GM19324 (cell line): ENCODE data around the gene PFKP.

Source experiments
- ATAC-seq: cut with Tn5 transposase; IDR thresholded peaks from one replicate; pipeline ENCODE4 v1.9.1; 2021; ENCODE audit warnings: mild to moderate bottlenecking, moderate library complexity; ENCODE audit not compliant: unreplicated experiment, low FRiP score

Gene PFKP

GRCh38 chr10:3129581-3130340 lies 62.4 kb downstream of the PFKP start:
- ATAC-seq, result no peak

GRCh38 chr10:3131098-3131497 lies 63.8 kb downstream of the PFKP start:
- ATAC-seq, result no peak

- ATAC-seq, result no peak
Observed at GRCh38 chr10:3132036-3133025, 65.0 kb downstream of the PFKP start.

DNA sequence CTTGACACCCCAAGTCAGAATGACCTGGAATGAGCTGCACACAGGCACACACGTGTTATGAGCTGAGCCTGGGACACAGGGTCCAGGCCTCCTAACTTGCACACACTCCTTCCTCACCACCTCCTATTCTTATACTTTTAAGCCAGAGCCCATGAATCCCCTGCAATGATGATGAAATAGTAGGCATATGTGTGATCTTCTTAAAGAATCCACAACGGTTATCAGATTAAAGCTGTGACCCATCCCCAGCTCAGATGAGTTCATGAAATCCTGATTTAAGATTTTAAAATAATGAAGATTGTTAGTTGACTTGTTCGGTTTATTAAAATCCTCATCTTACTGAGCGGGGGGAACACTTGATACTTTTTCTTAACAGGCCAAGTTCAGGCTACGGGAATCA lies 66.6 kb downstream of the PFKP start:
- ATAC-seq, result no peak

- no peak for ATAC-seq
Observed at GRCh38 chr10:3135006-3135405, 67.7 kb downstream of the PFKP start.

DNA sequence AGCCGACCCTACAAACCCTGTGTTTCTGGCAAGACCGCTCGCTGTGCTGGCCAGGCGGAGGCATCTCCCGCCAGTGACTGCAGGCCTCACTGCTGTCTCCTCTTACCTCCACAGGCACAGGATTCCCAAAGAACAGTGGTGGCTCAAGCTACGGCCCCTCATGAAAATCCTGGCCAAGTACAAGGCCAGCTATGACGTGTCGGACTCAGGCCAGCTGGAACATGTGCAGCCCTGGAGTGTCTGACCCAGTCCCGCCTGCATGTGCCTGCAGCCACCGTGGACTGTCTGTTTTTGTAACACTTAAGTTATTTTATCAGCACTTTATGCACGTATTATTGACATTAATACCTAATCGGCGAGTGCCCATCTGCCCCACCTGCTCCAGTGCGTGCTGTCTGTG lies 69.0 kb downstream of the PFKP start:
- ATAC-seq, result no peak

DNA sequence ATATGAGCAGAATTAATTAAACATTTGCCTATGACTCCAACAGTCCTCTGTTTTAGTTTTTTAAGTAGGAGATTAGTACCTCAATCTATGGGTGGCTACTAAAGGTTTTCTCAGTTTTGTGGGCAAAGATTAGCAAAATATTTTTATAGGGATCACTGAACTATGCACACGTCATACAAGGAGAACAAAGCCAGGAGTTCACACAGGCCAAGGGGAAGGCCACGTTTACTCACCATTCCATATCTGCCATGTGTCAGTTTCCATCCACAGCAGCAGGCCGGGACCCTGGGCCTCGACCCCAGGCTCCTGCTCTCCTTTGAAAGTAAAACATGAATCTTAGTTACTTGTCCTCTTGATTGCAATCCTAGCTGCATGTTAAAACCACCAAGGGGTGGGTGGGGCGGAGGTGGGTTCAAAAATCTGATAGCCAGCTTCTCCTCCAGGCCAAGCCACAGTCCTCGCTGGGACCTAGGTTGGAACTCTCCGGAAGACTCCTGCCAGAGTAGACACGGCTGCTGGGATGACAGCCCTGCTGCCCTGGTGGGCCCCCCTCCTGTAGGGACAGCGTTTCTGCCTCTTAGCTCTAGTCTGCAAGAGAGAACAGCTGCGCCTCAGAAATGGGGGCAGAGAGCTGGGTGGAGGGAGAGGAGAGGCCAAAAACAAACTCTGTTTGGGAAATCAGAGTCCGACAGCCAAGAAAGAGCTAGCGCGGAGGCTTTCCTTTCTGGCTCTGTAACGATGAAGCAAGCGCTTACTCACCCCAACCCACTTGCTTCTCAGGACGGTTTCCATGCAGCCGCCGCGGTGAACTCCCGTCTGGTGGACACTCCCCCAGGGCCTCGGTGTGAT lies 69.6 kb downstream of the PFKP start:
- ATAC-seq, result no peak

DNA sequence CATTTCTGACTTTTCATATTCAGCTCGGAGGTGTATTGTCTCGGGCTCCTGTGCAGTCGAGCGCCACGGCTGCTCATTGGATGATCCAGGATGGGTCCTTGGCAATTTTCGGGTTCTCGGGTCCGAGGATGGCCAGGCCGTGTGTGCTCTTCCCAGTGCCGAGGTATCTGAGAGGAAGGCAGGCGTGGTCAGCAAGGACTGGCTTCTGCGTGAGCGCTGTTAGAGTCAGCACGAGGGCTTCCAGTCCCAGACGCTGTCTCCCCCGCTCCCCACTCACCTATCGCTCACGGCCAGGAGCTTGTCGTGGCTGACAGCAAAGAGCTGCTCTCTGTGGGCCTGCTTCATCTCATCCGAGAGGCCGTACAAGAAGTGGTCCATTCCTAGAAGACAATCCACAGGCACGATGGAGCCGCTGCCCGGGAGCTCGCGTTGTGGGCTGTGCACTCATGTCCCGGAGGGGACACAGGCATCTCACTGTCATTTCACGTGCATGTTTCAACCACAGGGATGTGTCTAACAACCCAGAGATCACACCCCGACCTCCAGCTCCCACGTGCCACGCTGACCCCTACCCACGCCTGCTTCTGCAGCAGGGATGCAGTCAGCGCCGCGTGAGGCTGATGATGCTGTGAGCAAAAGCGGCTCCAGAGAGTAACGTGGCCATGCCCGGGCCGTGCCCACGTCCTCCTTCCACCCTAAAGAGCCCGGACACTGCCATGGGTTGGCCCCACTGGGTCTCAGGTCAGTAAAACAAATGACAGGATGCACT lies 70.8 kb downstream of the PFKP start:
- no peak for ATAC-seq

- ATAC-seq, result no peak
Observed at GRCh38 chr10:3139216-3139910, 72.0 kb downstream of the PFKP start.

- no peak for ATAC-seq
Observed at GRCh38 chr10:3140280-3140679, 72.9 kb downstream of the PFKP start.

- ATAC-seq, result no peak
Observed at GRCh38 chr10:3141351-3142005, 74.1 kb downstream of the PFKP start.

DNA sequence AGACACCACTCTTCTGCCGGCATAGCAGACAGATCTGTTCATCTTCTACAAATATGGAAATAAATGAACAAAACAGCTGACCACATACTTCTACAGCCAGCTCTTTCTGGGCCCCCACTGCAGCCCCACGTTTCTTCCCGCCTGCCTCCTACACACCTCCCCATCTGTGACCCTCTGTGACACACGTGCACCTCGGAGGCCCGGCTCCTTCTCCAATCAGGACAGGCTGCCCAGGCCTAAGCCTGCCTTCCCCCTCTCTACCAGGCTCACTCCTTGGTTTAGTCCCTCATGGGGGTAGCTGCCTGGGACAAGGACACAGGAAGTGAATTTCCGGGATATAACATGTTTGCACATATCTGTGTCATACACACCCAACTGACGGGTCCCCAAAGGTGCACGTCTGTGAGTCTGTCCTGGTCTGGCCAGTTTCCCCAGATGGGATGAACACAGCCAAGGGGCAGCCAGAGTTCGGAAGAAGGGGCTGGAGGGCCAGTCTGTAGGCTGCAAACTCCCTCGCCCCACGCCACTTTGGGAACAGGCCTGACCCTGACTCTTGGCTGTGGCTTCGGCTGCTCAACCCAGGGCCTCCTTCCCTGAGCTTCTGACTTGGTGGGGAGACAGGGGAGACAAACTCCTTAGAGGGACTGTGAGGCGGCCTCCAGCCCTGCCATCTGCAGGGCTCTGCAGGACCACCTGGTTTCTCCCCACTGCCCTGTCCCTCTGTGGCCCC lies 75.0 kb downstream of the PFKP start:
- ATAC-seq, result no peak

- ATAC-seq, result no peak
Observed at GRCh38 chr10:3143366-3143765, 76.0 kb downstream of the PFKP start.

- ATAC-seq, result no peak
Observed at GRCh38 chr10:3143791-3144434, 76.6 kb downstream of the PFKP start.

DNA sequence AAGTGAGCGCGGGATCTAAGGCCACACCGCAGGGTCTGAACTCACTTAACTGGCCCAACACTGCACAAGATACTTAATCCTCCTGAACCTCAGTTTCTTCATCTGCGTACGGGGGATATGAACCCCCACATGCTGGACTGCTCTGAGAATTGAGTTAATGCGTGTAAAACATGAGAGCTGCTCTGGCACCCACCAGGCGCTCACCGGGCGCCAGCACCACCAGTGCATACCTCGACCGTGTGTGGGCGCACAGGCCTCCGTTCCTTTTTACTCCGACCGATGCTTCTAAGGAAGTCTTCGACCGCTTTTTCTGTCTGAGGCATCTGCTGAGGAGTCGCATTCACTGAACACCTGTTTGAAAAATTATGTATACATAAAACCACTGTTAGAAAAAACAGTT lies 78.0 kb downstream of the PFKP start:
- no peak for ATAC-seq

- ATAC-seq, result no peak
Observed at GRCh38 chr10:3146289-3146688, 78.9 kb downstream of the PFKP start.

DNA sequence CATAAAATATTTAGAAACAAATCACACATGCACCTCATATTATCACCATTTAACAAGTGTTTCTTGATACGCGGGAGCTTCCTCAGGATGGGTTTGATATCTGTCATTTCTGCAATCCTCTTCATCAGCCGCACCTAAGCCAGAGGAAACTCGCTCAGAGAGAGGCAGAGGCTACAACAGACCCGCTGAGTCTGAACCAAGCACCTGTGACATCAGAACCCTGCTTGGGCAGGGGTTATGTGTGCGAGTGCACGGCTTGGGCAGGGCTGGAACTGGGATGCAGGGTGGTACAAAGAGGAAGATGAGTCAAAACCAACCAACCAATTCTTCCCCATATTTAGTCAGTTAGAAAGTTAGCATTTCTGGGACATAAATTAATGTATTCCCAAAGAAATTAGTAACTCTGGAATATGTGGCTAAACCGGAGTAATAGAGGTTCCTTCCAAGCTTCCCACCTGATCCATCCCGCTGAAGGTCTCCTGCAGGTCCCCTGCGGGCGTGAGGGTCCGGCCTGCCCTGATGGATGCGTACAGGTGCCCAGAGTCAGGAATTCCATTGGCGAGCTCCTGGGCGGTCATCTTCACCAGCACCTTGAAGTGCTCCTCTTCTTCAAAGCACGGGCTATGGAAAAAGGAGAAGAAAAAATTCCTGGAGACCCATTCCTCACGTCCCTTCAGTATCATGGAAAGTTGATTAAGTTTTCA lies 79.9 kb downstream of the PFKP start:
- ATAC-seq, result no peak
